Mesothelial cell of epicardium (in vitro differentiated cells): ENCODE measurements around the gene GJA4. TPM values are rescaled to one million over a fixed set of nuclear protein-coding genes. Genes with fewer than 3 reads are reported as not detected.

Experiments
- DNase-seq, 2 experiments: peaks; one replicate each; pipeline ENCODE4 v3.0.0; 2021; ENCODE audit warnings: low spot score in 2 of 2; ENCODE audit not compliant: unreplicated experiment in 2 of 2
- H3K27ac Mint-ChIP-seq: 2 replicates; pipeline ENCODE4 v1.8.0; 2021; ENCODE audit warnings: mixed read lengths
- H3K27me3 Mint-ChIP-seq: 2 replicates; pipeline ENCODE4 v1.8.0; 2021; ENCODE audit warnings: low read depth, mixed read lengths
- H3K36me3 Mint-ChIP-seq: 2 replicates; pipeline ENCODE4 v1.8.0; 2021; ENCODE audit warnings: mixed read lengths
- H3K4me1 Mint-ChIP-seq: 2 replicates; pipeline ENCODE4 v1.8.0; 2021; ENCODE audit warnings: mixed read lengths
- H3K4me3 Mint-ChIP-seq: 2 replicates; pipeline ENCODE4 v1.8.0; 2021; ENCODE audit warnings: mild to moderate bottlenecking, moderate library complexity, mixed read lengths
- H3K9me3 Mint-ChIP-seq: 2 replicates; pipeline ENCODE4 v1.8.0; 2021; ENCODE audit warnings: mixed read lengths
- CTCF ChIP-seq: fragments of 200-600 bp; sonication (generic); IDR thresholded peaks from one replicate; pipeline ENCODE4 v1.5.0; 2021; ENCODE audit warnings: antibody characterized with exemption; ENCODE audit not compliant: unreplicated experiment
- total RNA-seq: library from RNA; stranded (reverse); gene quantifications from 3 replicates; pipeline ENCODE4 v1.2.1, GENCODE V29; 2021

The GJA4 gene
- total RNA-seq, 1 donor from 2014 or later, result not detected

- H3K9me3 Mint-ChIP-seq, result no peaks in the 10 kb centered on the region
- peaks cover 52% of the 10 kb centered on the region for H3K27me3 Mint-ChIP-seq
Observed at GRCh38 chr1:34778381-34778780, 14.4 kb upstream of the GJA4 start.

GRCh38 chr1:34779005-34779404 lies 13.8 kb upstream of the GJA4 start:
- no peak for TF ChIP-seq CTCF
- no peaks in the 10 kb centered on the region for H3K9me3 Mint-ChIP-seq
- H3K27me3 Mint-ChIP-seq, result peaks cover 57% of the 10 kb centered on the region
- no peaks in the 10 kb centered on the region for H3K36me3 Mint-ChIP-seq
- no peak for DNase-seq
- H3K4me3 Mint-ChIP-seq, result no peak overlapping the region
- no peak overlapping the region for H3K27ac Mint-ChIP-seq
- H3K4me1 Mint-ChIP-seq, result peaks cover 4% of the 10 kb centered on the region

More at GRCh38 chr1:34778381-34778780, 14.4 kb upstream of the GJA4 start:
- Mint-ChIP-seq H3K4me1 (peaks cover 4% of the 10 kb centered on the region), H3K27ac (no peak overlapping the region), H3K4me3 (no peak overlapping the region), H3K36me3 (no peaks in the 10 kb centered on the region)
- no peak for TF ChIP-seq CTCF
- no peak for DNase-seq

- H3K9me3 Mint-ChIP-seq, result no peaks in the 10 kb centered on the region
- peaks cover 62% of the 10 kb centered on the region for H3K27me3 Mint-ChIP-seq
- H3K4me1 Mint-ChIP-seq, result peaks cover 4% of the 10 kb centered on the region
- no peak overlapping the region for H3K27ac Mint-ChIP-seq
- no peak for DNase-seq
- no peak for TF ChIP-seq CTCF
- no peaks in the 10 kb centered on the region for H3K36me3 Mint-ChIP-seq
- no peak overlapping the region for H3K4me3 Mint-ChIP-seq
Observed at GRCh38 chr1:34779526-34779925, 13.3 kb upstream of the GJA4 start.

GRCh38 chr1:34779962-34780361 lies 12.8 kb upstream of the GJA4 start:
- Mint-ChIP-seq H3K27ac (no peak overlapping the region), H3K4me1 (peaks cover 4% of the 10 kb centered on the region), H3K36me3 (no peaks in the 10 kb centered on the region), H3K27me3 (peaks cover 66% of the 10 kb centered on the region), H3K4me3 (no peak overlapping the region), H3K9me3 (no peaks in the 10 kb centered on the region)
- no peak for TF ChIP-seq CTCF
- no peak for DNase-seq

- H3K4me1 Mint-ChIP-seq, result peaks cover 4% of the 10 kb centered on the region
- DNase-seq, result no peak
- no peaks in the 10 kb centered on the region for H3K9me3 Mint-ChIP-seq
- peaks cover 72% of the 10 kb centered on the region for H3K27me3 Mint-ChIP-seq
- no peaks in the 10 kb centered on the region for H3K36me3 Mint-ChIP-seq
- no peak for TF ChIP-seq CTCF
- H3K27ac Mint-ChIP-seq, result no peak overlapping the region
- no peak overlapping the region for H3K4me3 Mint-ChIP-seq
Observed at GRCh38 chr1:34780528-34780927, 12.3 kb upstream of the GJA4 start.
